ENCODE results near the gene ARSB.

DNA sequence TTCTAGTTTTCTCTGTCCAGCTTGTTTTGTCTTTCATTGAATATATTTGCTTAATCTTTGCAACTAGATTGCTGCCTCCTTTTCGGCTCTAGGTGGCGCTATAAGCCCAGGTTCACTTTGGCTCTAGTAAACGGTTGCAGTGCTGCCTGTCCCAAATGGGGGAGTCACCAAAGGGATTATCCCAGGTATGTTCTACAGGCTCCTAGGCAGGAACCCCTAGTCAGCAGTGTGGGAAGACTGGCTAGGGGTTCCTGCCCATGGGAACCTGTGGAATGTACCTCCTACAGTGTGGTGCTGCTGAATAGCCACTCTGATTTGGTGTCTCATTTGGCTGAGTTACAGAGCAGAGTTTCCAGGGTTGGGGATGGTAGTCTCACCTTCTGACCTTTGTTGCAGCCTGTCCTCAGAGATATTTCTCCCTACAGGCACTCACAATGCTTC lies 85.2 kb downstream of the ARSB start:
- TF ChIP-seq, protein P1, sequence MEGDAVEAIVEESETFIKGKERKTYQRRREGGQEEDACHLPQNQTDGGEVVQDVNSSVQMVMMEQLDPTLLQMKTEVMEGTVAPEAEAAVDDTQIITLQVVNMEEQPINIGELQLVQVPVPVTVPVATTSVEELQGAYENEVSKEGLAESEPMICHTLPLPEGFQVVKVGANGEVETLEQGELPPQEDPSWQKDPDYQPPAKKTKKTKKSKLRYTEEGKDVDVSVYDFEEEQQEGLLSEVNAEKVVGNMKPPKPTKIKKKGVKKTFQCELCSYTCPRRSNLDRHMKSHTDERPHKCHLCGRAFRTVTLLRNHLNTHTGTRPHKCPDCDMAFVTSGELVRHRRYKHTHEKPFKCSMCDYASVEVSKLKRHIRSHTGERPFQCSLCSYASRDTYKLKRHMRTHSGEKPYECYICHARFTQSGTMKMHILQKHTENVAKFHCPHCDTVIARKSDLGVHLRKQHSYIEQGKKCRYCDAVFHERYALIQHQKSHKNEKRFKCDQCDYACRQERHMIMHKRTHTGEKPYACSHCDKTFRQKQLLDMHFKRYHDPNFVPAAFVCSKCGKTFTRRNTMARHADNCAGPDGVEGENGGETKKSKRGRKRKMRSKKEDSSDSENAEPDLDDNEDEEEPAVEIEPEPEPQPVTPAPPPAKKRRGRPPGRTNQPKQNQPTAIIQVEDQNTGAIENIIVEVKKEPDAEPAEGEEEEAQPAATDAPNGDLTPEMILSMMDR (IDR thresholded peaks at IDR 0.05), result peak; percentile 64
- TF ChIP-seq RAD21 (IDR thresholded peaks at IDR 0.05; ENCODE audit: low read length) (peak; percentile 61), TCF12 (IDR thresholded peaks at IDR 0.05) (no peak), TAF1 (IDR thresholded peaks at IDR 0.05; ENCODE audit: borderline replicate concordance, low read depth, low read length) (no peak), FOXM1 (IDR thresholded peaks at IDR 0.05; ENCODE audit: low read depth) (no peak), NFIC (IDR thresholded peaks at IDR 0.05; ENCODE audit: borderline replicate concordance) (no peak), POLR2AphosphoS5 (IDR thresholded peaks at IDR 0.05; ENCODE audit: low read depth, low read length) (no peak), RFX5 (IDR thresholded peaks at IDR 0.05; ENCODE audit: low read length) (no peak)
- TF ChIP-seq, protein P2, sequence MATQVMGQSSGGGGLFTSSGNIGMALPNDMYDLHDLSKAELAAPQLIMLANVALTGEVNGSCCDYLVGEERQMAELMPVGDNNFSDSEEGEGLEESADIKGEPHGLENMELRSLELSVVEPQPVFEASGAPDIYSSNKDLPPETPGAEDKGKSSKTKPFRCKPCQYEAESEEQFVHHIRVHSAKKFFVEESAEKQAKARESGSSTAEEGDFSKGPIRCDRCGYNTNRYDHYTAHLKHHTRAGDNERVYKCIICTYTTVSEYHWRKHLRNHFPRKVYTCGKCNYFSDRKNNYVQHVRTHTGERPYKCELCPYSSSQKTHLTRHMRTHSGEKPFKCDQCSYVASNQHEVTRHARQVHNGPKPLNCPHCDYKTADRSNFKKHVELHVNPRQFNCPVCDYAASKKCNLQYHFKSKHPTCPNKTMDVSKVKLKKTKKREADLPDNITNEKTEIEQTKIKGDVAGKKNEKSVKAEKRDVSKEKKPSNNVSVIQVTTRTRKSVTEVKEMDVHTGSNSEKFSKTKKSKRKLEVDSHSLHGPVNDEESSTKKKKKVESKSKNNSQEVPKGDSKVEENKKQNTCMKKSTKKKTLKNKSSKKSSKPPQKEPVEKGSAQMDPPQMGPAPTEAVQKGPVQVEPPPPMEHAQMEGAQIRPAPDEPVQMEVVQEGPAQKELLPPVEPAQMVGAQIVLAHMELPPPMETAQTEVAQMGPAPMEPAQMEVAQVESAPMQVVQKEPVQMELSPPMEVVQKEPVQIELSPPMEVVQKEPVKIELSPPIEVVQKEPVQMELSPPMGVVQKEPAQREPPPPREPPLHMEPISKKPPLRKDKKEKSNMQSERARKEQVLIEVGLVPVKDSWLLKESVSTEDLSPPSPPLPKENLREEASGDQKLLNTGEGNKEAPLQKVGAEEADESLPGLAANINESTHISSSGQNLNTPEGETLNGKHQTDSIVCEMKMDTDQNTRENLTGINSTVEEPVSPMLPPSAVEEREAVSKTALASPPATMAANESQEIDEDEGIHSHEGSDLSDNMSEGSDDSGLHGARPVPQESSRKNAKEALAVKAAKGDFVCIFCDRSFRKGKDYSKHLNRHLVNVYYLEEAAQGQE (IDR thresholded peaks at IDR 0.05; ENCODE audit: low read depth, low read length), result no peak
- TF ChIP-seq, protein P3, sequence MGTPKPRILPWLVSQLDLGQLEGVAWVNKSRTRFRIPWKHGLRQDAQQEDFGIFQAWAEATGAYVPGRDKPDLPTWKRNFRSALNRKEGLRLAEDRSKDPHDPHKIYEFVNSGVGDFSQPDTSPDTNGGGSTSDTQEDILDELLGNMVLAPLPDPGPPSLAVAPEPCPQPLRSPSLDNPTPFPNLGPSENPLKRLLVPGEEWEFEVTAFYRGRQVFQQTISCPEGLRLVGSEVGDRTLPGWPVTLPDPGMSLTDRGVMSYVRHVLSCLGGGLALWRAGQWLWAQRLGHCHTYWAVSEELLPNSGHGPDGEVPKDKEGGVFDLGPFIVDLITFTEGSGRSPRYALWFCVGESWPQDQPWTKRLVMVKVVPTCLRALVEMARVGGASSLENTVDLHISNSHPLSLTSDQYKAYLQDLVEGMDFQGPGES (IDR thresholded peaks at IDR 0.05; ENCODE audit: low read depth, low read length), result no peak
- TF ChIP-seq, protein P4, sequence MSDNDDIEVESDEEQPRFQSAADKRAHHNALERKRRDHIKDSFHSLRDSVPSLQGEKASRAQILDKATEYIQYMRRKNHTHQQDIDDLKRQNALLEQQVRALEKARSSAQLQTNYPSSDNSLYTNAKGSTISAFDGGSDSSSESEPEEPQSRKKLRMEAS (IDR thresholded peaks at IDR 0.05; ENCODE audit: low read depth), result no peak

Measured in SK-N-SH (cell line).